HepG2 (cell line): ENCODE data around the gene NEDD8. TPM values are rescaled to one million over a fixed set of nuclear protein-coding genes. Genes with fewer than 3 reads are reported as not detected.

Experiments used
- ATAC-seq: fragments of 200-7000 bp; cut with Tn5 transposase; 3 replicates; pipeline ENCODE4 v1.9.1; 2020; ENCODE audit warnings: mild to moderate bottlenecking, moderate library complexity
- BruUV-seq: library from RNA; stranded (reverse); fragments of 400-500 nt; replicated peaks from 2 replicates; lab custom pipeline; 2021; lab: Mats Ljungman, UMichigan
- CTCF ChIA-PET: fragments of 300-600 bp; formaldehyde crosslinking; extraction: SDS; loops from one replicate; lab custom pipeline; 2021; ENCODE audit warnings: low total read pairs, inconsistent platforms, low intra/inter-chr PET ratio; lab: Yijun Ruan, JAX
- POLR2A ChIA-PET: fragments of 350-600 bp; sonication (Branson Sonifier 250); formaldehyde crosslinking; loops from one replicate; lab custom pipeline; 2020; ENCODE audit warnings: antibody characterized with exemption, inconsistent platforms; lab: Yijun Ruan, JAX
- DNase-seq: peaks from one replicate; pipeline ENCODE4 v3.0.0-alpha.2; 2015; ENCODE audit warnings: low spot score
- FAIRE-seq: peaks from 3 replicates; lab custom pipeline; 2011; peaks lifted over from hg19 to GRCh38; lab: Jason Lieb, UNC
- H2AFZ ChIP-seq: one replicate; pipeline ENCODE4 v1.6.1; 2011; ENCODE audit warnings: low read length, inconsistent platforms
- H3K27ac ChIP-seq: fragments of 300-600 bp; 3 replicates; pipeline ENCODE4 v1.8.0; 2011; ENCODE audit warnings: mixed run types, mild to moderate bottlenecking, mixed read lengths, low read length, inconsistent platforms; ENCODE audit not compliant: insufficient read depth; ENCODE audit errors: extremely low read length
- H3K27me3 ChIP-seq, 2 experiments: fragments of 200-600 bp in 1 of 2; 2 replicates in 1 of 2; 3 replicates in 1 of 2; pipeline versions ENCODE4 v1.6.0 to v1.8.0; 2011; ENCODE audit warnings: low read length in 2 of 2, mild to moderate bottlenecking in 2 of 2, moderate library complexity in 2 of 2, inconsistent platforms in 1 of 2; ENCODE audit not compliant: insufficient read depth in 2 of 2, control insufficient read depth in 1 of 2
- H3K36me3 ChIP-seq, 2 experiments: fragments of 200-600 bp in 1 of 2; replicated peaks in 1 of 2; 2 replicates in 1 of 2; 3 replicates in 1 of 2; pipeline versions ENCODE4 v1.5.1 to v1.8.0; 2011; ENCODE audit warnings: low read length in 2 of 2, inconsistent platforms in 1 of 2; ENCODE audit not compliant: insufficient read depth in 2 of 2, control insufficient read depth in 1 of 2
- H3K4me1 ChIP-seq: 2 replicates; pipeline ENCODE4 v1.5.1; 2012; ENCODE audit warnings: low read length, inconsistent platforms; ENCODE audit not compliant: insufficient read depth
- H3K4me2 ChIP-seq: 2 replicates; pipeline ENCODE4 v1.6.0; 2011; ENCODE audit warnings: low read depth, low read length, inconsistent platforms
- H3K4me3 ChIP-seq, 3 experiments: fragments of 200-600 bp in 1 of 3; sonication (generic), shearing (Covaris generic) in 1 of 3; replicated peaks in 1 of 3; 2 replicates each; pipeline ENCODE4 v1.5.1; 2011 to 2016; ENCODE audit warnings: low read length in 3 of 3, inconsistent platforms in 2 of 3, low read depth in 2 of 3, mild to moderate bottlenecking in 2 of 3, control low read depth in 1 of 3, mixed read lengths in 1 of 3; ENCODE audit not compliant: insufficient read depth in 1 of 3
- H3K79me2 ChIP-seq: one replicate; pipeline ENCODE4 v1.6.1; 2011; ENCODE audit warnings: low read length, inconsistent platforms; ENCODE audit not compliant: insufficient read depth
- H3K9ac ChIP-seq: 2 replicates; pipeline ENCODE4 v1.6.0; 2011; ENCODE audit warnings: mild to moderate bottlenecking, low read depth, low read length, inconsistent platforms; ENCODE audit not compliant: insufficient read depth
- H3K9me3 ChIP-seq: 2 replicates; pipeline ENCODE4 v1.5.1; 2012; ENCODE audit warnings: mild to moderate bottlenecking, low read length
- H4K20me1 ChIP-seq: 2 replicates; pipeline ENCODE4 v1.6.0; 2011; ENCODE audit warnings: inconsistent platforms, mild to moderate bottlenecking, low read length, moderate library complexity; ENCODE audit not compliant: insufficient read depth
- MAZ ChIP-seq, 2 experiments: sonication (generic) in 1 of 2; formaldehyde crosslinking in 1 of 2; IDR thresholded peaks; 2 replicates each; pipeline versions ENCODE4 v1.5.0 to v1.6.1; 2012 to 2020; ENCODE audit warnings: low read depth in 2 of 2, mild to moderate bottlenecking in 2 of 2, borderline replicate concordance in 1 of 2, improper control_type of control experiment in 1 of 2, low read length in 1 of 2, missing genetic modification reagents in 1 of 2, moderate library complexity in 1 of 2
- NFKBIZ ChIP-seq: IDR thresholded peaks from 2 replicates; pipeline ENCODE4 v1.6.1; 2018; ENCODE audit warnings: missing genetic modification reagents, missing compliant biosample characterization
- TEAD2 ChIP-seq: sonication (generic); formaldehyde crosslinking; IDR thresholded peaks from 2 replicates; pipeline ENCODE4 v1.9.0; 2021; ENCODE audit warnings: missing genetic modification reagents
- WIZ ChIP-seq: sonication (generic); formaldehyde crosslinking; IDR thresholded peaks from 2 replicates; pipeline ENCODE4 v1.5.1; 2020; ENCODE audit warnings: mild to moderate bottlenecking, missing genetic modification reagents
- ZBTB3 ChIP-seq: sonication (generic); formaldehyde crosslinking; IDR thresholded peaks from 2 replicates; pipeline ENCODE4 v1.4.0; 2020; ENCODE audit warnings: low read depth, mild to moderate bottlenecking, moderate library complexity, missing genetic modification reagents, borderline replicate concordance
- ZKSCAN5 ChIP-seq: sonication (generic); formaldehyde crosslinking; IDR thresholded peaks from 2 replicates; pipeline ENCODE4 v1.5.1; 2020; ENCODE audit warnings: mild to moderate bottlenecking, missing genetic modification reagents
- ZNF230 ChIP-seq: sonication (generic); formaldehyde crosslinking; IDR thresholded peaks from 2 replicates; pipeline ENCODE4 v1.4.0; 2020; ENCODE audit warnings: mild to moderate bottlenecking, missing genetic modification reagents
- ZNF564 ChIP-seq: sonication (generic); formaldehyde crosslinking; IDR thresholded peaks from 2 replicates; pipeline ENCODE4 v1.8.1; 2023; ENCODE audit warnings: mild to moderate bottlenecking, missing genetic modification reagents
- ZNF773 ChIP-seq: sonication (generic); formaldehyde crosslinking; IDR thresholded peaks from 2 replicates; pipeline ENCODE4 v1.4.0; 2020; ENCODE audit warnings: missing genetic modification reagents, borderline replicate concordance
- WGBS: methylation state at CpG from one replicate; pipeline ENCODE4 v1.1.6; 2017; ENCODE audit warnings: low lambda C conversion rate; 5-methylcytosine and 5-hydroxymethylcytosine counted together
- in situ Hi-C: cut with HindIII; loops from 2 replicates; pipeline ENCODE4 v1.10.0; 2017; ENCODE audit warnings: low pct_unique_long_range_greater_than_20kb; ENCODE audit not compliant: extremely low pct_ligation_motif_present
- intact Hi-C: fragments of 100-400 bp; cut with micrococcal nuclease; formaldehyde crosslinking; loops from one replicate; pipeline ENCODE4 v1.10.0; 2022; ENCODE audit not compliant: unreplicated experiment
- polyA plus RNA-seq, 8 experiments: library from polyadenylated mRNA; depleted of rRNA in 3 of 8; stranded (reverse) in 7 of 8; unstranded in 1 of 8; fragments of >200 nt; fragmentation: Illumina TruSeq in 4 of 8; extraction: Trizol in 4 of 8; gene quantifications; 2 replicates each; pipeline versions ENCODE4 v1.2.1 to v1.2.3, GENCODE V29; 2011 to 2016; ENCODE audit warnings: low read depth in 4 of 8, missing spikeins in 1 of 8, mixed read lengths in 1 of 8; ENCODE audit not compliant: insufficient read depth in 1 of 8
- total RNA-seq, 5 experiments: library from RNA; depleted of rRNA; stranded (reverse); fragments of >200 nt; fragmentation: Illumina TruSeq; extraction: Trizol; gene quantifications; 2 replicates each; pipeline ENCODE4 v1.2.3, GENCODE V29; 2016; ENCODE audit warnings: low read depth in 1 of 5
- TF ChIP-seq, protein P1 (sequence below): sonication (generic); formaldehyde crosslinking; conservative IDR thresholded peaks from 2 replicates; pipeline ENCODE4 v1.4.0; 2020; ENCODE audit warnings: mild to moderate bottlenecking, missing genetic modification reagents, moderate library complexity
- TF ChIP-seq, protein P2 (sequence below): IDR thresholded peaks from 2 replicates; pipeline ENCODE4 v1.6.1; 2016; ENCODE audit warnings: low read depth, borderline replicate concordance
- TF ChIP-seq, protein P3 (sequence below): sonication (generic); formaldehyde crosslinking; IDR thresholded peaks from 2 replicates; pipeline ENCODE4 v1.5.1; 2020; ENCODE audit warnings: missing genetic modification reagents, mild to moderate bottlenecking, borderline replicate concordance

NEDD8 gene
- total and polyA plus RNA-seq, 2 of the 13 experiments (the other 11 are each of a cell fraction or from before 2014, with no cell fraction given), result 535 to 713 TPM

- TF ChIP-seq ZBTB3 (CRISPR knock-in tag), result no peak
- peak; percentile 72; the same call in 1 of the 2 replicates for TF ChIP-seq NFKBIZ
- no peak for TF ChIP-seq ZNF564 (CRISPR knock-in tag)
- TF ChIP-seq, protein P1, sequence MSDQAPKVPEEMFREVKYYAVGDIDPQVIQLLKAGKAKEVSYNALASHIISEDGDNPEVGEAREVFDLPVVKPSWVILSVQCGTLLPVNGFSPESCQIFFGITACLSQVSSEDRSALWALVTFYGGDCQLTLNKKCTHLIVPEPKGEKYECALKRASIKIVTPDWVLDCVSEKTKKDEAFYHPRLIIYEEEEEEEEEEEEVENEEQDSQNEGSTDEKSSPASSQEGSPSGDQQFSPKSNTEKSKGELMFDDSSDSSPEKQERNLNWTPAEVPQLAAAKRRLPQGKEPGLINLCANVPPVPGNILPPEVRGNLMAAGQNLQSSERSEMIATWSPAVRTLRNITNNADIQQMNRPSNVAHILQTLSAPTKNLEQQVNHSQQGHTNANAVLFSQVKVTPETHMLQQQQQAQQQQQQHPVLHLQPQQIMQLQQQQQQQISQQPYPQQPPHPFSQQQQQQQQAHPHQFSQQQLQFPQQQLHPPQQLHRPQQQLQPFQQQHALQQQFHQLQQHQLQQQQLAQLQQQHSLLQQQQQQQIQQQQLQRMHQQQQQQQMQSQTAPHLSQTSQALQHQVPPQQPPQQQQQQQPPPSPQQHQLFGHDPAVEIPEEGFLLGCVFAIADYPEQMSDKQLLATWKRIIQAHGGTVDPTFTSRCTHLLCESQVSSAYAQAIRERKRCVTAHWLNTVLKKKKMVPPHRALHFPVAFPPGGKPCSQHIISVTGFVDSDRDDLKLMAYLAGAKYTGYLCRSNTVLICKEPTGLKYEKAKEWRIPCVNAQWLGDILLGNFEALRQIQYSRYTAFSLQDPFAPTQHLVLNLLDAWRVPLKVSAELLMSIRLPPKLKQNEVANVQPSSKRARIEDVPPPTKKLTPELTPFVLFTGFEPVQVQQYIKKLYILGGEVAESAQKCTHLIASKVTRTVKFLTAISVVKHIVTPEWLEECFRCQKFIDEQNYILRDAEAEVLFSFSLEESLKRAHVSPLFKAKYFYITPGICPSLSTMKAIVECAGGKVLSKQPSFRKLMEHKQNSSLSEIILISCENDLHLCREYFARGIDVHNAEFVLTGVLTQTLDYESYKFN (CRISPR knock-in tag), result peak; percentile 94
These were observed 20.3 kb upstream of the NEDD8 start (continued) for GRCh38 chr14:24252289-24253124.

DNA sequence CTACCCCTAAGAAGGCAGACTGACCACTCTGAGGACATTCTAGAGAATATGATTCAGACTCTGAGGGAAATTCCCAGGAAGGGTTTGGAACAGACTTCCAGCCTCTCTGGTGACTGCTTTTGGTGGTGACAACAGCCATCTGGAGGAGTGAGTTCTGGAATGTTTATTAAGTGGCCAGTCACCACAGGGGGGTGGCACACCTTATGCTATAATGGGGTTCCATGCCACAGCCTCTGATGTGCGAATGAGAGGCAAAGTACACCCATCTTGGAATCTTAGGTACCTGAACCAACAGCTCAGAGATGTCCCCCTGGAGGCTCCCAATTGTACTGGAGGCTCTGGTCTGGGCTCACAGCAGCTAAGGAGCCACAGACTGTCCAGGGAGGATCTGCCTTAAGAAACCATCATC is 19.7 kb upstream of the NEDD8 start:
- peaks cover 35% of the 10 kb centered on the region for H3K4me1 ChIP-seq
- H3K4me2 ChIP-seq, result peak overlapping the region; percentile 59
- peak overlapping the region; percentile 59 for H3K27ac ChIP-seq
- H2AFZ ChIP-seq, result no peak overlapping the region
- H3K9ac ChIP-seq, result peak overlapping the region; percentile 61
- H3K79me2 ChIP-seq, result no peaks in the 10 kb centered on the region
- ChIA-PET CTCF (interaction anchor here (1.6 kb wide), 1 partner anchor 9 kb away, joined by 5 read pairs; the partner anchor contains the start of gene TINF2), POLR2A (interaction anchor here (0.6 to 13.2 kb wide), 30 partner anchors 9 to 931 kb away, joined by 3 to 254 read pairs (median 5); partner anchors contain the start of genes CBLN3, CHMP4A, CIDEB and DCAF11)
- no peaks in the 10 kb centered on the region for H3K27me3 ChIP-seq
- 100% methylated on average over 1 of the region's 1 CpG for WGBS
- no peak for DNase-seq
- H3K4me3 ChIP-seq, result no peak overlapping the region
- no TSS peak for BruUV-seq
- intact Hi-C loops (loop anchor here (1.0 kb wide), 1 partner anchor 19 kb away; the partner anchor contains the start of gene RABGGTA), in situ Hi-C loops (no loop called here)
- peak; percentile 32 for ATAC-seq
- H3K36me3 ChIP-seq, result peaks cover 0 to 1% of the 10 kb centered on the region in 2 experiments; a peak in 1 of 5 replicates
- no peak for FAIRE-seq
- H4K20me1 ChIP-seq, result no peaks in the 10 kb centered on the region
- H3K9me3 ChIP-seq, result no peaks in the 10 kb centered on the region
- TF ChIP-seq, protein P2, sequence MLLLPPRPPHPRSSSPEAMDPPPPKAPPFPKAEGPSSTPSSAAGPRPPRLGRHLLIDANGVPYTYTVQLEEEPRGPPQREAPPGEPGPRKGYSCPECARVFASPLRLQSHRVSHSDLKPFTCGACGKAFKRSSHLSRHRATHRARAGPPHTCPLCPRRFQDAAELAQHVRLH (CRISPR knock-in tag), result no peak
- no peak for TF ChIP-seq ZKSCAN5 (CRISPR knock-in tag)
- TF ChIP-seq WIZ (CRISPR knock-in tag), result no peak
- no peak for TF ChIP-seq MAZ (IDR thresholded peaks at IDR 0.05; ENCODE audit: borderline replicate concordance, low read depth, low read length)
- no peak for TF ChIP-seq MAZ (CRISPR knock-in tag; IDR thresholded peaks at IDR 0.05; ENCODE audit: low read depth)
- no peak for TF ChIP-seq TEAD2 (CRISPR knock-in tag)
- no peak for TF ChIP-seq ZNF773 (CRISPR knock-in tag)
- TF ChIP-seq ZNF230 (CRISPR knock-in tag), result 0 out of 2 replicates have a peak, but pooled peaks have one; percentile 21
- TF ChIP-seq, protein P3, sequence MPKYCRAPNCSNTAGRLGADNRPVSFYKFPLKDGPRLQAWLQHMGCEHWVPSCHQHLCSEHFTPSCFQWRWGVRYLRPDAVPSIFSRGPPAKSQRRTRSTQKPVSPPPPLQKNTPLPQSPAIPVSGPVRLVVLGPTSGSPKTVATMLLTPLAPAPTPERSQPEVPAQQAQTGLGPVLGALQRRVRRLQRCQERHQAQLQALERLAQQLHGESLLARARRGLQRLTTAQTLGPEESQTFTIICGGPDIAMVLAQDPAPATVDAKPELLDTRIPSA (CRISPR knock-in tag), result no peak
